Measurements from ENCODE around the gene ROBO1. TPM values are rescaled to one million over a fixed set of nuclear protein-coding genes. Genes with fewer than 3 reads are reported as not detected.

ROBO1 gene
- total and polyA plus RNA-seq, 2 of the 8 experiments (the other 6 are each of a cell fraction or from before 2014, with no cell fraction given): 51.4 to 91.0 TPM

GRCh38 chr3:78562328-78562727, 1205.5 kb downstream of the ROBO1 start (continued):
- TF ChIP-seq CHD7 (IDR thresholded peaks at IDR 0.05; ENCODE audit: insufficient replicate concordance, low read length): no peak
- no peak for TF ChIP-seq SIX5 (IDR thresholded peaks at IDR 0.05; ENCODE audit: low read depth, low read length)
- TF ChIP-seq HDAC2 (IDR thresholded peaks at IDR 0.05; ENCODE audit: borderline replicate concordance in 1 of 2, low read depth in 2 of 2, low read length in 2 of 2): no peak
- no peak for TF ChIP-seq EP300 (IDR thresholded peaks at IDR 0.05; ENCODE audit: borderline replicate concordance in 1 of 2, low read depth in 2 of 2, low read length in 2 of 2)
